K562 (cell line): ENCODE results near the gene CLK4.

ENCODE experiments used
- CTCF ChIP-seq, 3 experiments: IDR thresholded peaks in 2 of 3; conservative IDR thresholded peaks in 1 of 3; 2 replicates each; pipeline ENCODE4 v1.5.1; 2011 to 2012; ENCODE audit warnings: low read length in 3 of 3, mild to moderate bottlenecking in 3 of 3, control low read depth in 2 of 3, improper control_type of control experiment in 1 of 3, inconsistent platforms in 1 of 3, low read depth in 1 of 3, mixed read lengths in 1 of 3, moderate library complexity in 1 of 3; ENCODE audit not compliant: insufficient read depth in 2 of 3
- SMAD3 ChIP-seq: fragments of 450-650 bp; formaldehyde crosslinking; conservative IDR thresholded peaks from 2 replicates; pipeline ENCODE4 v1.4.0; 2020; ENCODE audit warnings: mild to moderate bottlenecking
- TAF1 ChIP-seq: IDR thresholded peaks from 2 replicates; pipeline ENCODE4 v1.6.1; 2011; ENCODE audit warnings: mild to moderate bottlenecking, low read length, moderate library complexity; ENCODE audit not compliant: insufficient read depth, control insufficient read depth, severe bottlenecking; ENCODE audit errors: extremely low read depth
- ZBED1 ChIP-seq: IDR thresholded peaks from 2 replicates; pipeline ENCODE4 v1.6.1; 2014
- ZBTB34 ChIP-seq: fragments of 250-450 bp; sonication (Bioruptor Pico); IDR thresholded peaks from 2 replicates; pipeline ENCODE4 v1.8.0; 2021; ENCODE audit warnings: mild to moderate bottlenecking, moderate library complexity
- ZBTB7A ChIP-seq: IDR thresholded peaks from 2 replicates; pipeline ENCODE4 v1.6.1; 2011; ENCODE audit warnings: low read depth, mild to moderate bottlenecking, low read length, moderate library complexity, borderline replicate concordance; ENCODE audit not compliant: control insufficient read depth

GRCh38 chr5:178622679-178623247, 4.1 kb downstream of the CLK4 start:
- TF ChIP-seq TAF1 (no peak), SMAD3 (CRISPR knock-in tag) (no peak), CTCF (IDR thresholded peaks at IDR 0.05 in 2 of 3, conservative IDR thresholded peaks at IDR 0.05 in 1 of 3; ENCODE audit: insufficient read depth in 2 of 3, low read depth in 1 of 3, low read length in 3 of 3) (no peak), ZBTB34 (CRISPR knock-in tag) (no peak), ZBTB7A (no peak), ZBED1 (no peak)
